K562 (cell line): Measurements from ENCODE around the gene ZNF407. TPM values are rescaled to one million over a fixed set of nuclear protein-coding genes. Genes with fewer than 3 reads are reported as not detected.

ENCODE experiments used
- ATAC-seq: fragments of 200-7000 bp; cut with Tn5 transposase; 3 replicates; pipeline ENCODE4 v1.9.1; 2020; ENCODE audit warnings: moderate library complexity
- BruUV-seq: library from RNA; stranded (reverse); fragments of 400-500 nt; replicated peaks from 2 replicates; lab custom pipeline; 2021; lab: Mats Ljungman, UMichigan
- CTCF ChIA-PET: fragments of 300-600 bp; formaldehyde crosslinking; extraction: SDS; loops from one replicate; lab custom pipeline; 2021; ENCODE audit warnings: low intra/inter-chr PET ratio; lab: Yijun Ruan, JAX
- POLR2A ChIA-PET: fragments of 300-600, 350-650 bp; sonication (Branson Sonifier 250); formaldehyde crosslinking; extraction: SDS; loops from one replicate; lab custom pipeline; 2021; ENCODE audit warnings: antibody characterized with exemption, inconsistent platforms; lab: Yijun Ruan, JAX
- DNase-seq, 4 experiments: peaks; one replicate each; pipeline versions ENCODE4 v3.0.0 to v3.0.0-alpha.2; 2011 to 2018; ENCODE audit warnings: low spot score in 3 of 4, mixed read lengths in 3 of 4; ENCODE audit errors: extremely low read depth in 1 of 4
- FAIRE-seq: peaks from 2 replicates; lab custom pipeline; 2011; peaks lifted over from hg19 to GRCh38; lab: Jason Lieb, UNC
- H2AFZ ChIP-seq: 2 replicates; pipeline ENCODE4 v1.6.0; 2011; ENCODE audit warnings: low read depth, low read length, control low read depth, inconsistent platforms
- H3K27ac ChIP-seq: fragments of 200-600 bp; 3 replicates; pipeline ENCODE4 v1.8.0; 2011; ENCODE audit warnings: low read depth, mild to moderate bottlenecking, control low read depth, inconsistent platforms, low read length, moderate library complexity, mixed read lengths; ENCODE audit errors: extremely low read depth
- H3K27me3 ChIP-seq, 2 experiments: fragments of 300-600 bp in 1 of 2; 2 replicates in 1 of 2; 3 replicates in 1 of 2; pipeline versions ENCODE4 v1.6.0 to v1.8.0; 2011; ENCODE audit warnings: inconsistent platforms in 2 of 2, low read length in 2 of 2, mild to moderate bottlenecking in 1 of 2, mixed read lengths in 1 of 2, moderate library complexity in 1 of 2; ENCODE audit not compliant: control insufficient read depth in 2 of 2, insufficient read depth in 2 of 2
- H3K36me3 ChIP-seq: fragments of 300-600 bp; 3 replicates; pipeline ENCODE4 v1.8.0; 2011; ENCODE audit warnings: mild to moderate bottlenecking, low read length, inconsistent platforms; ENCODE audit not compliant: control insufficient read depth, insufficient read depth
- H3K4me1 ChIP-seq, 2 experiments: fragments of 200-600 bp in 1 of 2; replicated peaks in 1 of 2; 2 replicates in 1 of 2; 3 replicates in 1 of 2; pipeline versions ENCODE4 v1.5.1 to v1.8.0; 2011; ENCODE audit warnings: inconsistent platforms in 2 of 2, low read length in 2 of 2, mild to moderate bottlenecking in 1 of 2, mixed read lengths in 1 of 2, moderate library complexity in 1 of 2; ENCODE audit not compliant: control insufficient read depth in 2 of 2, insufficient read depth in 2 of 2
- H3K4me2 ChIP-seq: 2 replicates; pipeline ENCODE4 v1.6.1; 2011; ENCODE audit warnings: low read length, control low read depth, inconsistent platforms, mixed read lengths; ENCODE audit not compliant: insufficient read depth
- H3K4me3 ChIP-seq: fragments of 200-600 bp; sonication (generic), shearing (Covaris generic); 2 replicates; pipeline ENCODE4 v1.5.1; 2016; ENCODE audit warnings: control low read depth, inconsistent platforms
- H3K79me2 ChIP-seq: fragments of 200-600 bp; 3 replicates; pipeline ENCODE4 v1.8.0; 2011; ENCODE audit warnings: low read length, inconsistent platforms; ENCODE audit not compliant: control insufficient read depth, insufficient read depth
- H3K9ac ChIP-seq, 2 experiments: 2 replicates each; pipeline versions ENCODE4 v1.6.0 to v1.6.1; 2011; ENCODE audit warnings: low read depth in 2 of 2, low read length in 2 of 2, control low read depth in 1 of 2, inconsistent platforms in 1 of 2, mild to moderate bottlenecking in 1 of 2, mixed read lengths in 1 of 2; ENCODE audit not compliant: insufficient read depth in 1 of 2
- H3K9me1 ChIP-seq: one replicate; pipeline ENCODE4 v1.6.0; 2011; ENCODE audit warnings: inconsistent platforms, mild to moderate bottlenecking, low read length, moderate library complexity; ENCODE audit not compliant: control insufficient read depth, insufficient read depth
- H3K9me3 ChIP-seq: replicated peaks from 2 replicates; pipeline ENCODE4 v1.5.1; 2011; ENCODE audit warnings: low read depth, low read length, inconsistent platforms; ENCODE audit not compliant: control insufficient read depth, insufficient read depth
- H4K20me1 ChIP-seq: replicated peaks from 2 replicates; pipeline ENCODE4 v1.6.1; 2011; ENCODE audit warnings: low read length, inconsistent platforms, mixed read lengths; ENCODE audit not compliant: control insufficient read depth, insufficient read depth
- ATF3 ChIP-seq, 2 experiments: fragments of 450-650 bp in 1 of 2; sonication (generic) in 1 of 2; formaldehyde crosslinking in 1 of 2; IDR thresholded peaks in 1 of 2; conservative IDR thresholded peaks in 1 of 2; 2 replicates each; pipeline versions ENCODE4 v1.6.1 to v1.8.1; 2016 to 2023; ENCODE audit warnings: mild to moderate bottlenecking in 2 of 2, moderate library complexity in 2 of 2, inconsistent platforms in 1 of 2, missing genetic modification reagents in 1 of 2
- BHLHE40 ChIP-seq: IDR thresholded peaks from 2 replicates; pipeline ENCODE4 v1.6.1; 2011; ENCODE audit warnings: low read length, improper control_type of control experiment
- BRF2 ChIP-seq: IDR thresholded peaks from 3 replicates; pipeline ENCODE4 v1.6.1; 2011; ENCODE audit warnings: borderline replicate concordance, mild to moderate bottlenecking; ENCODE audit not compliant: insufficient read length, insufficient read depth
- CHD2 ChIP-seq: IDR thresholded peaks from 2 replicates; pipeline ENCODE4 v1.6.1; 2011; ENCODE audit warnings: low read depth, low read length
- COPS2 ChIP-seq: fragments of 450-650 bp; conservative IDR thresholded peaks from 2 replicates; pipeline ENCODE4 v1.6.1; 2016; ENCODE audit warnings: mild to moderate bottlenecking, moderate library complexity
- MEF2A ChIP-seq: IDR thresholded peaks from 2 replicates; pipeline ENCODE4 v1.6.1; 2011; ENCODE audit warnings: low read depth, mild to moderate bottlenecking, low read length, moderate library complexity; ENCODE audit not compliant: control insufficient read depth
- MTF1 ChIP-seq: fragments of 250-450 bp; sonication (Bioruptor Pico); IDR thresholded peaks from 2 replicates; pipeline ENCODE4 v1.9.0; 2021; ENCODE audit warnings: moderate library complexity, mild to moderate bottlenecking, inconsistent platforms, borderline replicate concordance
- PRDM10 ChIP-seq: fragments of 450-650 bp; IDR thresholded peaks from 2 replicates; pipeline ENCODE4 v1.6.1; 2018; ENCODE audit not compliant: partially characterized antibody
- RBM14 ChIP-seq: fragments of 200-400 bp; formaldehyde crosslinking; IDR thresholded peaks from 2 replicates; pipeline ENCODE4 v1.6.1; 2018; ENCODE audit warnings: low read depth, mild to moderate bottlenecking, low read length, moderate library complexity, borderline replicate concordance; ENCODE audit not compliant: insufficient read depth
- SNIP1 ChIP-seq: fragments of 450-650 bp; IDR thresholded peaks from 2 replicates; pipeline ENCODE4 v1.7.1; 2017; ENCODE audit warnings: low read depth, mild to moderate bottlenecking
- TAF1 ChIP-seq: IDR thresholded peaks from 2 replicates; pipeline ENCODE4 v1.6.1; 2011; ENCODE audit warnings: mild to moderate bottlenecking, low read length, moderate library complexity; ENCODE audit not compliant: insufficient read depth, control insufficient read depth, severe bottlenecking; ENCODE audit errors: extremely low read depth
- TAF7 ChIP-seq: fragments of 450-650 bp; IDR thresholded peaks from 2 replicates; pipeline ENCODE4 v1.6.1; 2016; ENCODE audit warnings: missing genetic modification characterization, missing compliant biosample characterization
- TSC22D4 ChIP-seq: fragments of 450-650 bp; IDR thresholded peaks from 2 replicates; pipeline ENCODE4 v1.6.1; 2016; ENCODE audit warnings: missing genetic modification characterization, missing biosample characterization, control low read depth
- ZC3H4 ChIP-seq: sonication (generic); formaldehyde crosslinking; IDR thresholded peaks from 2 replicates; pipeline ENCODE4 v1.9.0; 2021; ENCODE audit warnings: missing genetic modification reagents, borderline replicate concordance
- ZFP1 ChIP-seq: fragments of 450-650 bp; formaldehyde crosslinking; IDR thresholded peaks from 2 replicates; pipeline ENCODE4 v1.4.0; 2020; ENCODE audit warnings: mild to moderate bottlenecking, mixed read lengths
- ZNF717 ChIP-seq: fragments of 250-450 bp; sonication (Bioruptor Pico); IDR thresholded peaks from 2 replicates; pipeline ENCODE4 v1.5.0; 2021
- WGBS: fragments of 100-300 bp; shearing (Covaris generic); methylation state at CpG from one replicate; pipeline ENCODE4 v1.1.6; 2016; ENCODE audit warnings: low coverage, mixed read lengths; ENCODE audit not compliant: insufficient coverage; ENCODE audit errors: missing lambda C conversion rate; 5-methylcytosine and 5-hydroxymethylcytosine counted together
- in situ Hi-C: fragments of 300-500 bp; cut with MboI; formaldehyde crosslinking; loops from 4 replicates; pipeline ENCODE4 v1.15.0; 2018; ENCODE audit warnings: inconsistent platforms, mixed read lengths
- intact Hi-C: fragments of 100-400 bp; cut with micrococcal nuclease; formaldehyde crosslinking; loops from 2 replicates; pipeline ENCODE4 v1.14.2; 2022
- polyA plus RNA-seq, 8 experiments: library from polyadenylated mRNA; depleted of rRNA in 4 of 8; stranded (reverse) in 5 of 8; unstranded in 3 of 8; fragments of >200 nt; fragmentation: Nextera tagmentation in 2 of 8; fragmentation: Illumina TruSeq in 1 of 8; extraction: Ambion mirVana in 2 of 8; extraction: Trizol in 1 of 8; gene quantifications; 2 replicates each; pipeline versions ENCODE4 v1.2.1 to v1.2.3, GENCODE V29; 2011 to 2014; ENCODE audit warnings: inconsistent platforms in 1 of 8, missing spikeins in 1 of 8
- total RNA-seq, 7 experiments: library from RNA; depleted of rRNA in 6 of 7; stranded (reverse); fragments of >200 nt in 6 of 7; fragmentation: Illumina TruSeq in 2 of 7; extraction: Trizol in 2 of 7; gene quantifications; 2 replicates each; pipeline versions ENCODE4 v1.2.1 to v1.2.3, GENCODE V29; 2011 to 2021; ENCODE audit warnings: low replicate concordance in 1 of 7

Gene ZNF407
- total and polyA plus RNA-seq, 9 of the 15 experiments (the other 6 are each of a cell fraction or from before 2014, with no cell fraction given), result 0.21 to 5.4 (median 2.3) TPM

DNA sequence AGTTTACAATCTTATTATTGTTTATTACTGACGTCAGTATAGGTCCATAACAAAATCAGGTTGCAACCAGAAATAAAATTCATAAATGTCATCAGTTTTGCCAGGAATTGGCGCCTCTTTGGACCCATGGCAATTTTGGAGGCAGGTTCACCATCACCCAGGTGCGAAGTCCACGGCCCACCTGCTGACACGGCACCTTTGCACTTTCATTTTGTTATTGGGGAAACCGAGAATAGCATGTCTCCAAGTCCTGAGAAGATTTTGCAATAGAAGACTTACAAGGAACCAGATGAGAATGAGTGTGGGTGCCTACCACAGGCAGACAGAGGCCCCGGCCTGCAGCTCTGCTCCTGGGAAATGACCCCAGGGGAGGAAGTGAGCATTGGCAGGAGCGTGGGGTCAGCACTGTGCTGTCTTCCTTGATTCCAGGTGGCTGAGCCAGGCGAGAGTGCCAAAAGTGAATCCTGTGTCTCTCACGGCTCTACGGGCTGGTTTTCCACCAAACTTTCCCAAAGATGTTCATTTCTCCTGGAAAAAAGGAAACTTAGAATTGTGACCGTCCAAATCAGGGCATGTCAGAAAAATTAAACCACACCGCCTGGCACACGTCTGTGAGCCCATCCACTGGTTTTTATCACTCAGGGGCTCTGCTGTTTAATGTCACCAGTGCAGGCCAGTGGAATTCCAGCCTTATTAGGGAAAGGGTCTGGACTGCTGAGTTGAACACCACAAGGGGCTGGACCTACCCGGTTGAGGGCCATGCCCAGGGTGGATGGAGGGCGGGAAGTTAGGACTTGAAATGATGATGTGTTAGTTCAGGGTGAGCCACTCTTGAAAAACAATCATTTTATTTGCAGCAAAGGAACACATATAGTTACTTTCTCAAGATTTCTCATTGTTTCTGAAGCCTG, 514.8 kb downstream of the ZNF407 start:
- peaks cover 3 to 42% of the 10 kb centered on the region in 2 experiments; a peak in 4 of 5 replicates for H3K27me3 ChIP-seq
- no peaks in the 10 kb centered on the region for H3K9me3 ChIP-seq
- no peaks in the 10 kb centered on the region for H3K36me3 ChIP-seq
- FAIRE-seq (no peak), ATAC-seq (no peak), DNase-seq (no peak)
- no peaks in the 10 kb centered on the region for H3K9me1 ChIP-seq
- BruUV-seq, result no TSS peak
- WGBS, result 0% methylated on average over 14 of the region's 16 CpGs
- H3K4me1 ChIP-seq, result no peaks in the 10 kb centered on the region
- H4K20me1 ChIP-seq, result no peaks in the 10 kb centered on the region
- in situ Hi-C loops, result no loop called here
- H3K4me3 ChIP-seq, result no peak overlapping the region
- intact Hi-C loops, result no loop called here
- H3K4me2 ChIP-seq, result no peak overlapping the region
- ChIA-PET POLR2A (no interaction called here), CTCF (no interaction called here)
- H3K27ac ChIP-seq, result no peak overlapping the region
- H2AFZ ChIP-seq, result no peak overlapping the region
- H3K79me2 ChIP-seq, result no peaks in the 10 kb centered on the region
- no peak overlapping the region for H3K9ac ChIP-seq
- no peak for TF ChIP-seq BRF2
- TF ChIP-seq ATF3 (IDR thresholded peaks at IDR 0.05), result no peak
- no peak for TF ChIP-seq ATF3 (CRISPR knock-in tag; conservative IDR thresholded peaks at IDR 0.05)
- no peak for TF ChIP-seq TAF7
- no peak for TF ChIP-seq RBM14
- TF ChIP-seq TSC22D4 (tag), result no peak
- TF ChIP-seq MTF1 (CRISPR knock-in tag), result no peak
- TF ChIP-seq TAF1, result no peak
- no peak for TF ChIP-seq ZNF717 (CRISPR knock-in tag)
- no peak for TF ChIP-seq ZC3H4 (CRISPR knock-in tag)
- TF ChIP-seq CHD2, result no peak
- TF ChIP-seq BHLHE40, result no peak
- no peak for TF ChIP-seq SNIP1
- TF ChIP-seq ZFP1, result no peak
- TF ChIP-seq COPS2, result no peak
- TF ChIP-seq PRDM10, result no peak
- no peak for TF ChIP-seq MEF2A
